Progenitor cell of endocrine pancreas (in vitro differentiated cells): Measurements from ENCODE around the gene ELP5. TPM values are rescaled to one million over a fixed set of nuclear protein-coding genes. Genes with fewer than 3 reads are reported as not detected.

ENCODE experiments used
- DNase-seq: peaks from one replicate; pipeline ENCODE4 v3.0.0; 2021; ENCODE audit warnings: low spot score; ENCODE audit not compliant: unreplicated experiment
- H3K27ac Mint-ChIP-seq: 2 replicates; pipeline ENCODE4 v1.8.0; 2021; ENCODE audit warnings: mild to moderate bottlenecking, moderate library complexity, mixed read lengths
- H3K27me3 Mint-ChIP-seq: 2 replicates; pipeline ENCODE4 v1.8.0; 2021; ENCODE audit warnings: mixed read lengths
- H3K36me3 Mint-ChIP-seq: 2 replicates; pipeline ENCODE4 v1.8.0; 2022; ENCODE audit warnings: mixed read lengths; ENCODE audit not compliant: insufficient read depth
- H3K4me1 Mint-ChIP-seq: 2 replicates; pipeline ENCODE4 v1.8.0; 2021; ENCODE audit warnings: low read depth, mixed read lengths
- H3K4me3 Mint-ChIP-seq: 2 replicates; pipeline ENCODE4 v1.8.0; 2021; ENCODE audit warnings: low read depth, mild to moderate bottlenecking, moderate library complexity, mixed read lengths
- H3K9me3 Mint-ChIP-seq: 2 replicates; pipeline ENCODE4 v1.8.0; 2021; ENCODE audit warnings: low read depth, mixed read lengths
- microRNA-seq: library from miRNA; unstranded; fragments of <30 nt; microRNA quantifications from one replicate; pipeline ENCODE4 v1.1.0, GENCODE V29; 2020; ENCODE audit warnings: borderline number of aligned reads; ENCODE audit not compliant: unreplicated experiment
- total RNA-seq: library from RNA; stranded (reverse); gene quantifications from 2 replicates; pipeline ENCODE4 v1.2.1, GENCODE V29; 2021
- TF ChIP-seq, protein P1 (sequence below): fragments of 200-600 bp; sonication (generic); IDR thresholded peaks from one replicate; pipeline ENCODE4 v1.5.0; 2021; ENCODE audit warnings: antibody characterized with exemption, mild to moderate bottlenecking; ENCODE audit not compliant: unreplicated experiment

Gene ELP5
- total RNA-seq, 1 donor from 2014 or later: 45.0 TPM

DNA sequence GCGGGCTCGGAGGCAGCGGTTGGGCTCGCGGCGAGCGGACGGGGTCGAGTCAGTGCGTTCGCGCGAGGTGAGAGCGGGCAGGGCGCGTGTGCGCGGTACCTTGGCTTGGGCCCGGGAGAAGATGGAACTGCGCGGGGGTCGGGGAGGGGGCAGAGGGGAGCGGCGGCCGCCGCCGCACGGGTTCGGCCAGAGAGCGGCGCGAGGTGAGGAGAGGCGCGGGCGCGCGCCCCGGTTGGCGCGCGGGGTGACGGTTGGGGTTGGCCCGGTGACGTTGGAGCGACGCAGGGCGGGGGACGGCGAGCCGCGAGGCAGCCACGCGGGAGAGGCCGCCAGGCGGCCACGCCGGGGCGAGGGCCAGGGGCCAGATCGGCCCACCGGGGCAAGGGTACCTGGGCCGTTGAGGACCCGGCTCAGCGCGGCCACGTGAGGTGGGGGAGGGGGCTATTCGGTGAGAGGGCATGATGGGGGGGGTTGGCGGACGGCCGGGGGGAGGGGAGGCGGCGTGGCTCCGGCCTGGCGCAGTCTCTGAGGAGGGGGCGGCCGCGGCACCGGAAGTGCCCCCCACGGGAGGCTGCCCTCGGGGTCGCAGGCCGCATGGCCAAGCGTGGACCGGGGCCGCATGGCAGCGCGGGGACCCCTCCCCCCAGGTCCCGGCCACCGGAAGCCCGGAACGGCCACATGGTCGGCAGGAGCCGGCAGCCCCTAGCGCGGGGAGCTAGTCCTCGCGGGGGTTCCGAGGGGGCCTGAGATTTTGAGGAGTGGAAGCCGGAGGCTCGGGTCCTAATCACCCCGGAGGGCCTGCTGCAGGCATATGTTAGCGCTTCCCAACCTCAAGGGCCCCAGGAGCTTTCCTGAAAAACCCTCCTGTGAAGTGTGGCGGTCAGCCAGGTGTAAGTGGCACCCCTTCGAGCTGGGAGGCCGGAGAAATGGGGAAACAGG, 55.9 kb downstream of the ELP5 start:
- Mint-ChIP-seq H3K27ac (peak overlapping the region; percentile 99), H3K9me3 (no peaks in the 10 kb centered on the region), H3K4me3 (peak overlapping the region; percentile 93), H3K27me3 (no peaks in the 10 kb centered on the region), H3K4me1 (peaks cover 19% of the 10 kb centered on the region), H3K36me3 (peaks cover 21% of the 10 kb centered on the region)
- peak; percentile 35 for DNase-seq
- TF ChIP-seq, protein P1, sequence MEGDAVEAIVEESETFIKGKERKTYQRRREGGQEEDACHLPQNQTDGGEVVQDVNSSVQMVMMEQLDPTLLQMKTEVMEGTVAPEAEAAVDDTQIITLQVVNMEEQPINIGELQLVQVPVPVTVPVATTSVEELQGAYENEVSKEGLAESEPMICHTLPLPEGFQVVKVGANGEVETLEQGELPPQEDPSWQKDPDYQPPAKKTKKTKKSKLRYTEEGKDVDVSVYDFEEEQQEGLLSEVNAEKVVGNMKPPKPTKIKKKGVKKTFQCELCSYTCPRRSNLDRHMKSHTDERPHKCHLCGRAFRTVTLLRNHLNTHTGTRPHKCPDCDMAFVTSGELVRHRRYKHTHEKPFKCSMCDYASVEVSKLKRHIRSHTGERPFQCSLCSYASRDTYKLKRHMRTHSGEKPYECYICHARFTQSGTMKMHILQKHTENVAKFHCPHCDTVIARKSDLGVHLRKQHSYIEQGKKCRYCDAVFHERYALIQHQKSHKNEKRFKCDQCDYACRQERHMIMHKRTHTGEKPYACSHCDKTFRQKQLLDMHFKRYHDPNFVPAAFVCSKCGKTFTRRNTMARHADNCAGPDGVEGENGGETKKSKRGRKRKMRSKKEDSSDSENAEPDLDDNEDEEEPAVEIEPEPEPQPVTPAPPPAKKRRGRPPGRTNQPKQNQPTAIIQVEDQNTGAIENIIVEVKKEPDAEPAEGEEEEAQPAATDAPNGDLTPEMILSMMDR: peak; percentile 27

- TF ChIP-seq, protein P1: no peak
- peak overlapping the region; percentile 97 for H3K27ac Mint-ChIP-seq
- DNase-seq: no peak
- peaks cover 24% of the 10 kb centered on the region for H3K36me3 Mint-ChIP-seq
- H3K27me3 Mint-ChIP-seq: no peaks in the 10 kb centered on the region
- peaks cover 19% of the 10 kb centered on the region for H3K4me1 Mint-ChIP-seq
- H3K9me3 Mint-ChIP-seq: no peaks in the 10 kb centered on the region
- peak overlapping the region; percentile 93 for H3K4me3 Mint-ChIP-seq
Measured at GRCh38 chr17:7308625-7309433, 56.8 kb downstream of the ELP5 start.

Small RNAs within 50 kb of the gene (microRNA-seq; reads per million reads assigned to microRNA genes)
- 3,646 reads per million, percentile 87 among the genes with 10 or more reads in this experiment for gene MIR324

Other genes with a start within 250 kb of the ELP5 start
- 168 and 178 TPM in 2 replicates for gene RNASEK, start 239.6 kb upstream of the ELP5 start, total RNA-seq
- gene BCL6B, start 229.2 kb upstream of the ELP5 start, total RNA-seq: 0.09 TPM in 1 of 2 replicates, not detected in the other
- gene SLC16A13, start 216.2 kb upstream of the ELP5 start, total RNA-seq: 19.6 and 20.3 TPM in 2 replicates
- gene SLC16A11, start 208.1 kb upstream of the ELP5 start, total RNA-seq: 0.84 and 1.4 TPM in 2 replicates
- gene CLEC10A, start 172.0 kb upstream of the ELP5 start, total RNA-seq: not detected in 2 replicates
- gene ASGR2, start 137.4 kb upstream of the ELP5 start, total RNA-seq: 2.7 and 3.0 TPM in 2 replicates
- 10.6 and 11.1 TPM in 2 replicates for gene ASGR1, start 72.8 kb upstream of the ELP5 start, total RNA-seq
- 46.3 and 48.6 TPM in 2 replicates for gene DLG4, start 32.4 kb upstream of the ELP5 start, total RNA-seq
- 653 and 693 TPM in 2 replicates for gene ACADVL, start 32.3 kb upstream of the ELP5 start, total RNA-seq
- 104 TPM in 2 replicates for gene DVL2, start 17.7 kb upstream of the ELP5 start, total RNA-seq
- 66.9 and 73.7 TPM in 2 replicates for gene PHF23, start 12.8 kb upstream of the ELP5 start, total RNA-seq
- 447 and 466 TPM in 2 replicates for gene GABARAP, start 9.8 kb upstream of the ELP5 start, total RNA-seq
- 134 and 137 TPM in 2 replicates for gene CTDNEP1, start 481 bp upstream of the ELP5 start, total RNA-seq
- 137 and 147 TPM in 2 replicates for gene CLDN7, start 10.3 kb downstream of the ELP5 start, total RNA-seq
- gene SLC2A4, start 29.5 kb downstream of the ELP5 start, total RNA-seq: 1.5 and 2.0 TPM in 2 replicates
- gene YBX2, start 42.4 kb downstream of the ELP5 start, total RNA-seq: 2.7 and 4.3 TPM in 2 replicates
- gene EIF5A, start 55.4 kb downstream of the ELP5 start, total RNA-seq: 323 and 338 TPM in 2 replicates
- 77.1 and 81.1 TPM in 2 replicates for gene GPS2, start 63.1 kb downstream of the ELP5 start, total RNA-seq
- 75.2 TPM in 2 replicates for gene NEURL4, start 77.1 kb downstream of the ELP5 start, total RNA-seq
- gene ACAP1, start 84.3 kb downstream of the ELP5 start, total RNA-seq: 1.0 TPM in 1 of 2 replicates, not detected in the other
- 11.3 and 12.4 TPM in 2 replicates for gene KCTD11, start 99.9 kb downstream of the ELP5 start, total RNA-seq
- not detected in 2 replicates for gene TMEM95, start 102.9 kb downstream of the ELP5 start, total RNA-seq
- 9.1 and 13.4 TPM in 2 replicates for gene TNK1, start 128.9 kb downstream of the ELP5 start, total RNA-seq
- 35.5 and 37.9 TPM in 2 replicates for gene PLSCR3, start 142.3 kb downstream of the ELP5 start, total RNA-seq
- gene TMEM256, start 151.9 kb downstream of the ELP5 start, total RNA-seq: 89.2 and 102 TPM in 2 replicates
- 30.3 and 34.4 TPM in 2 replicates for gene NLGN2, start 155.6 kb downstream of the ELP5 start, total RNA-seq
- gene SPEM1, start 168.1 kb downstream of the ELP5 start, total RNA-seq: not detected in 2 replicates
- gene SPEM2, start 173.4 kb downstream of the ELP5 start, total RNA-seq: not detected in 2 replicates
- not detected in 2 replicates for gene SPEM3, start 176.6 kb downstream of the ELP5 start, total RNA-seq
- 8.1 and 10.0 TPM in 2 replicates for gene TMEM102, start 183.2 kb downstream of the ELP5 start, total RNA-seq
- gene FGF11, start 187.3 kb downstream of the ELP5 start, total RNA-seq: 4.5 and 5.1 TPM in 2 replicates
- 17.2 and 19.1 TPM in 2 replicates for gene CHRNB1, start 192.8 kb downstream of the ELP5 start, total RNA-seq
- gene ZBTB4, start 227.4 kb downstream of the ELP5 start, total RNA-seq: 26.8 and 28.4 TPM in 2 replicates
- not detected in 2 replicates for gene SLC35G6, start 229.2 kb downstream of the ELP5 start, total RNA-seq
- 195 and 210 TPM in 2 replicates for gene POLR2A, start 232.2 kb downstream of the ELP5 start, total RNA-seq